Dendritic cell treated with granulocyte-macrophage colony-stimulating factor and Interleukin-4, amounts not matched to agents 40 ng/mL and 50 ng/mL, for 4 days (primary cell): ENCODE data around the gene CLCN3.
"Not testable (repeated sequence)": the region's sequence is repeated elsewhere in the genome, so short reads cannot be mapped to it uniquely, and the experiment has no call there.

ENCODE experiments used
- H3K27ac Mint-ChIP-seq: one replicate; pipeline ENCODE4 v1.8.0; 2022; ENCODE audit warnings: mild to moderate bottlenecking, mixed read lengths
- H3K27me3 Mint-ChIP-seq: one replicate; pipeline ENCODE4 v1.8.0; 2022; ENCODE audit warnings: mild to moderate bottlenecking, mixed read lengths
- H3K36me3 Mint-ChIP-seq: one replicate; pipeline ENCODE4 v1.8.0; 2022; ENCODE audit warnings: low read depth, mixed read lengths
- H3K4me1 Mint-ChIP-seq: one replicate; pipeline ENCODE4 v1.8.0; 2022; ENCODE audit warnings: low read depth, mixed read lengths
- H3K4me3 Mint-ChIP-seq: one replicate; pipeline ENCODE4 v1.8.0; 2022; ENCODE audit warnings: mild to moderate bottlenecking, moderate library complexity, mixed read lengths
- H3K9me3 Mint-ChIP-seq: one replicate; pipeline ENCODE4 v1.8.0; 2022; ENCODE audit warnings: mixed read lengths
- intact Hi-C: fragments of 100-400 bp; cut with micrococcal nuclease; formaldehyde crosslinking; loops from one replicate; pipeline ENCODE4 v1.15.0; 2022

CLCN3 gene

GRCh38 chr4:169624012-169624411 lies 3.6 kb downstream of the CLCN3 start:
- H3K4me3 Mint-ChIP-seq, H3K27me3 Mint-ChIP-seq, H3K9me3 Mint-ChIP-seq, H3K27ac Mint-ChIP-seq: not testable (repeated sequence)
- intact Hi-C loops: loop anchor here (5.0 kb wide), 1 partner anchor 33 kb away; no protein-coding TSS in a partner anchor
- H3K36me3 Mint-ChIP-seq: peaks cover 34% of the 10 kb centered on the region
- H3K4me1 Mint-ChIP-seq: peaks cover 37% of the 10 kb centered on the region

- H3K9me3 Mint-ChIP-seq: no peaks in the 10 kb centered on the region
- no peak overlapping the region for H3K4me3 Mint-ChIP-seq
- H3K27ac Mint-ChIP-seq: no peak overlapping the region
- no peaks in the 10 kb centered on the region for H3K27me3 Mint-ChIP-seq
- peaks cover 37% of the 10 kb centered on the region for H3K4me1 Mint-ChIP-seq
- peaks cover 22% of the 10 kb centered on the region for H3K36me3 Mint-ChIP-seq
- intact Hi-C loops: no loop called here
Observed at GRCh38 chr4:169625886-169626285, 5.5 kb downstream of the CLCN3 start.

- Mint-ChIP-seq H3K27ac (no peak overlapping the region), H3K4me3 (no peak overlapping the region), H3K4me1 (peaks cover 37% of the 10 kb centered on the region), H3K27me3 (no peaks in the 10 kb centered on the region), H3K36me3 (peaks cover 27% of the 10 kb centered on the region), H3K9me3 (no peaks in the 10 kb centered on the region)
- intact Hi-C loops: no loop called here
Observed at GRCh38 chr4:169626331-169627282, 6.2 kb downstream of the CLCN3 start.

GRCh38 chr4:169627307-169627706 lies 6.9 kb downstream of the CLCN3 start:
- Mint-ChIP-seq H3K36me3 (peaks cover 33% of the 10 kb centered on the region), H3K9me3 (no peaks in the 10 kb centered on the region), H3K4me1 (peaks cover 32% of the 10 kb centered on the region), H3K4me3 (no peak overlapping the region), H3K27me3 (no peaks in the 10 kb centered on the region), H3K27ac (no peak overlapping the region)
- intact Hi-C loops: no loop called here

- intact Hi-C loops: no loop called here
- no peak overlapping the region for H3K27ac Mint-ChIP-seq
- H3K27me3 Mint-ChIP-seq: no peaks in the 10 kb centered on the region
- H3K9me3 Mint-ChIP-seq: no peaks in the 10 kb centered on the region
- H3K36me3 Mint-ChIP-seq: peaks cover 25% of the 10 kb centered on the region
- H3K4me1 Mint-ChIP-seq: peaks cover 20% of the 10 kb centered on the region
- no peak overlapping the region for H3K4me3 Mint-ChIP-seq
Observed at GRCh38 chr4:169628579-169628978, 8.2 kb downstream of the CLCN3 start.

GRCh38 chr4:169630069-169630468 lies 9.7 kb downstream of the CLCN3 start:
- intact Hi-C loops: no loop called here
- Mint-ChIP-seq H3K27me3 (no peaks in the 10 kb centered on the region), H3K4me1 (peaks cover 16% of the 10 kb centered on the region), H3K36me3 (peaks cover 18% of the 10 kb centered on the region), H3K4me3 (no peak overlapping the region), H3K9me3 (no peaks in the 10 kb centered on the region), H3K27ac (no peak overlapping the region)

GRCh38 chr4:169632896-169633295 lies 12.5 kb downstream of the CLCN3 start:
- Mint-ChIP-seq H3K4me3 (no peak overlapping the region), H3K36me3 (peaks cover 26% of the 10 kb centered on the region), H3K9me3 (no peaks in the 10 kb centered on the region), H3K4me1 (no peaks in the 10 kb centered on the region), H3K27ac (no peak overlapping the region), H3K27me3 (no peaks in the 10 kb centered on the region)
- intact Hi-C loops: no loop called here

GRCh38 chr4:169634975-169635374 lies 14.6 kb downstream of the CLCN3 start:
- no peaks in the 10 kb centered on the region for H3K27me3 Mint-ChIP-seq
- H3K4me1 Mint-ChIP-seq: no peaks in the 10 kb centered on the region
- H3K36me3 Mint-ChIP-seq: peaks cover 47% of the 10 kb centered on the region
- H3K4me3 Mint-ChIP-seq: no peak overlapping the region
- H3K27ac Mint-ChIP-seq: no peak overlapping the region
- intact Hi-C loops: no loop called here
- H3K9me3 Mint-ChIP-seq: no peaks in the 10 kb centered on the region

GRCh38 chr4:169640261-169640870 lies 20.0 kb downstream of the CLCN3 start:
- H3K27me3 Mint-ChIP-seq: no peaks in the 10 kb centered on the region
- intact Hi-C loops: no loop called here
- peaks cover 63% of the 10 kb centered on the region for H3K36me3 Mint-ChIP-seq
- H3K9me3 Mint-ChIP-seq: no peaks in the 10 kb centered on the region
- H3K27ac Mint-ChIP-seq: no peak overlapping the region
- H3K4me1 Mint-ChIP-seq: no peaks in the 10 kb centered on the region
- H3K4me3 Mint-ChIP-seq: no peak overlapping the region

- intact Hi-C loops: no loop called here
- peaks cover 40% of the 10 kb centered on the region for H3K36me3 Mint-ChIP-seq
- no peaks in the 10 kb centered on the region for H3K27me3 Mint-ChIP-seq
- H3K27ac Mint-ChIP-seq: no peak overlapping the region
- peaks cover 7% of the 10 kb centered on the region for H3K4me1 Mint-ChIP-seq
- no peaks in the 10 kb centered on the region for H3K9me3 Mint-ChIP-seq
- H3K4me3 Mint-ChIP-seq: no peak overlapping the region
Observed at GRCh38 chr4:169644802-169645201, 24.4 kb downstream of the CLCN3 start.

- peaks cover 7% of the 10 kb centered on the region for H3K4me1 Mint-ChIP-seq
- peaks cover 37% of the 10 kb centered on the region for H3K36me3 Mint-ChIP-seq
- H3K4me3 Mint-ChIP-seq: no peak overlapping the region
- no peak overlapping the region for H3K27ac Mint-ChIP-seq
- no peaks in the 10 kb centered on the region for H3K27me3 Mint-ChIP-seq
- H3K9me3 Mint-ChIP-seq: no peaks in the 10 kb centered on the region
- intact Hi-C loops: no loop called here
Observed at GRCh38 chr4:169645627-169646026, 25.2 kb downstream of the CLCN3 start.

GRCh38 chr4:169649545-169650226 lies 29.3 kb downstream of the CLCN3 start:
- H3K27ac Mint-ChIP-seq: no peak overlapping the region

GRCh38 chr4:169650227-169650936 lies 30.0 kb downstream of the CLCN3 start:
- intact Hi-C loops: no loop called here
- peaks cover 16% of the 10 kb centered on the region for H3K4me1 Mint-ChIP-seq
- H3K36me3 Mint-ChIP-seq: peaks cover 23% of the 10 kb centered on the region
- no peak overlapping the region for H3K27ac Mint-ChIP-seq
- H3K4me3 Mint-ChIP-seq: no peak overlapping the region
- no peaks in the 10 kb centered on the region for H3K9me3 Mint-ChIP-seq
- H3K27me3 Mint-ChIP-seq: no peaks in the 10 kb centered on the region

More at GRCh38 chr4:169649545-169650226, 29.3 kb downstream of the CLCN3 start:
- Mint-ChIP-seq H3K9me3 (no peaks in the 10 kb centered on the region), H3K4me3 (no peak overlapping the region), H3K27me3 (no peaks in the 10 kb centered on the region), H3K4me1 (peaks cover 16% of the 10 kb centered on the region), H3K36me3 (peaks cover 23% of the 10 kb centered on the region)
- intact Hi-C loops: no loop called here
